Neural cell (in vitro differentiated cells): ENCODE measurements around the gene EPS8. TPM values are rescaled to one million over a fixed set of nuclear protein-coding genes. Genes with fewer than 3 reads are reported as not detected.

ENCODE experiments used
- H2AFZ ChIP-seq: fragments of 200-600, 300-800 bp; sonication (generic), shearing (Covaris generic); 2 replicates; pipeline ENCODE4 v1.6.0; 2014; ENCODE audit warnings: low read depth, mild to moderate bottlenecking, antibody characterized with exemption, low read length, moderate library complexity
- H3F3A ChIP-seq: fragments of 200-600 bp; shearing (Covaris generic); 2 replicates; pipeline ENCODE4 v1.6.1; 2016; ENCODE audit warnings: mild to moderate bottlenecking, moderate library complexity, mixed read lengths, antibody characterized with exemption, low read length; ENCODE audit not compliant: insufficient read depth, poor library complexity, severe bottlenecking
- H3K27ac ChIP-seq: fragments of 200-600, 300-800 bp; sonication (generic), shearing (Covaris generic); 2 replicates; pipeline ENCODE4 v1.5.1; 2014; ENCODE audit warnings: mild to moderate bottlenecking, low read length, moderate library complexity
- H3K27me3 ChIP-seq: fragments of 300-800, 200-600 bp; sonication (generic), shearing (Covaris generic); 2 replicates; pipeline ENCODE4 v1.6.0; 2014; ENCODE audit warnings: mild to moderate bottlenecking, low read depth, low read length, moderate library complexity; ENCODE audit not compliant: insufficient read depth
- H3K36me3 ChIP-seq: fragments of 300-800, 200-600 bp; sonication (generic), shearing (Covaris generic); 2 replicates; pipeline ENCODE4 v1.5.1; 2014; ENCODE audit warnings: mild to moderate bottlenecking, antibody characterized with exemption, low read length, moderate library complexity; ENCODE audit not compliant: insufficient read depth
- H3K4me2 ChIP-seq: fragments of 300-800, 200-600 bp; sonication (generic), shearing (Covaris generic); 2 replicates; pipeline ENCODE4 v1.6.0; 2014; ENCODE audit warnings: mild to moderate bottlenecking, low read length
- H3K4me3 ChIP-seq: fragments of 300-800, 200-600 bp; sonication (generic), shearing (Covaris generic); 2 replicates; pipeline ENCODE4 v1.5.1; 2014; ENCODE audit warnings: mild to moderate bottlenecking, low read length, moderate library complexity
- H3K79me2 ChIP-seq: fragments of 200-600 bp; shearing (Covaris generic); replicated peaks from 2 replicates; pipeline ENCODE4 v1.6.0; 2014; ENCODE audit warnings: mild to moderate bottlenecking, low read length, moderate library complexity; ENCODE audit not compliant: insufficient read depth
- H3K9ac ChIP-seq: fragments of 300-800, 200-600 bp; sonication (generic), shearing (Covaris generic); 2 replicates; pipeline ENCODE4 v1.6.1; 2016; ENCODE audit warnings: mild to moderate bottlenecking, low read length, mixed read lengths
- H3K9me2 ChIP-seq: fragments of 200-600 bp; shearing (Covaris generic); 2 replicates; pipeline ENCODE4 v1.6.1; 2016; ENCODE audit warnings: mild to moderate bottlenecking, low read length, mixed read lengths; ENCODE audit not compliant: insufficient read depth
- H3K9me3 ChIP-seq: fragments of 200-600, 300-800 bp; sonication (generic), shearing (Covaris generic); 2 replicates; pipeline ENCODE4 v1.6.1; 2016; ENCODE audit warnings: mild to moderate bottlenecking, mixed run types, low read length, moderate library complexity, mixed read lengths
- H4K20me1 ChIP-seq: fragments of 200-600 bp; shearing (Covaris generic); 2 replicates; pipeline ENCODE4 v1.6.1; 2016; ENCODE audit warnings: mild to moderate bottlenecking, mixed run types; ENCODE audit not compliant: insufficient read depth
- CTCF ChIP-seq: fragments of 450-650 bp; IDR thresholded peaks from 2 replicates; pipeline ENCODE4 v1.5.1; 2014; ENCODE audit warnings: antibody characterized with exemption, mild to moderate bottlenecking, moderate library complexity; ENCODE audit not compliant: poor library complexity, severe bottlenecking
- EP300 ChIP-seq: fragments of 450-650 bp; conservative IDR thresholded peaks from 2 replicates; pipeline ENCODE4 v1.6.1; 2014; ENCODE audit warnings: antibody characterized with exemption, mild to moderate bottlenecking, moderate library complexity; ENCODE audit not compliant: poor library complexity, severe bottlenecking
- EZH2 ChIP-seq: fragments of 200-600, 300-800 bp; shearing (Covaris generic), sonication (generic); IDR thresholded peaks from 2 replicates; pipeline ENCODE4 v1.6.1; 2014; ENCODE audit warnings: antibody characterized with exemption, low read length, borderline replicate concordance, mild to moderate bottlenecking; ENCODE audit not compliant: insufficient read depth, poor library complexity, severe bottlenecking
- MXI1 ChIP-seq: fragments of 450-650 bp; conservative IDR thresholded peaks from 2 replicates; pipeline ENCODE4 v1.6.1; 2014; ENCODE audit warnings: antibody characterized with exemption, mild to moderate bottlenecking; ENCODE audit not compliant: poor library complexity, severe bottlenecking
- POLR2AphosphoS5 ChIP-seq: IDR thresholded peaks from 2 replicates; pipeline ENCODE4 v1.6.1; 2012
- RAD21 ChIP-seq: fragments of 450-650 bp; conservative IDR thresholded peaks from 2 replicates; pipeline ENCODE4 v1.6.1; 2014; ENCODE audit warnings: antibody characterized with exemption, mild to moderate bottlenecking, moderate library complexity
- SMC3 ChIP-seq: fragments of 450-650 bp; conservative IDR thresholded peaks from 2 replicates; pipeline ENCODE4 v1.6.1; 2014; ENCODE audit warnings: antibody characterized with exemption, mild to moderate bottlenecking, moderate library complexity; ENCODE audit not compliant: poor library complexity
- TAF1 ChIP-seq: IDR thresholded peaks from 2 replicates; pipeline ENCODE4 v1.6.1; 2012; ENCODE audit warnings: low read depth
- polyA plus RNA-seq: library from polyadenylated mRNA; depleted of rRNA; stranded (reverse); fragments of >200 nt; gene quantifications from 2 replicates; pipeline ENCODE4 v1.2.3, GENCODE V29; 2014
- TF ChIP-seq, protein P1 (sequence below): IDR thresholded peaks from 2 replicates; pipeline ENCODE4 v1.6.1; 2012; ENCODE audit warnings: borderline replicate concordance

EPS8 gene
- polyA plus RNA-seq, 1 donor from 2014 or later, result 12.2 TPM

DNA sequence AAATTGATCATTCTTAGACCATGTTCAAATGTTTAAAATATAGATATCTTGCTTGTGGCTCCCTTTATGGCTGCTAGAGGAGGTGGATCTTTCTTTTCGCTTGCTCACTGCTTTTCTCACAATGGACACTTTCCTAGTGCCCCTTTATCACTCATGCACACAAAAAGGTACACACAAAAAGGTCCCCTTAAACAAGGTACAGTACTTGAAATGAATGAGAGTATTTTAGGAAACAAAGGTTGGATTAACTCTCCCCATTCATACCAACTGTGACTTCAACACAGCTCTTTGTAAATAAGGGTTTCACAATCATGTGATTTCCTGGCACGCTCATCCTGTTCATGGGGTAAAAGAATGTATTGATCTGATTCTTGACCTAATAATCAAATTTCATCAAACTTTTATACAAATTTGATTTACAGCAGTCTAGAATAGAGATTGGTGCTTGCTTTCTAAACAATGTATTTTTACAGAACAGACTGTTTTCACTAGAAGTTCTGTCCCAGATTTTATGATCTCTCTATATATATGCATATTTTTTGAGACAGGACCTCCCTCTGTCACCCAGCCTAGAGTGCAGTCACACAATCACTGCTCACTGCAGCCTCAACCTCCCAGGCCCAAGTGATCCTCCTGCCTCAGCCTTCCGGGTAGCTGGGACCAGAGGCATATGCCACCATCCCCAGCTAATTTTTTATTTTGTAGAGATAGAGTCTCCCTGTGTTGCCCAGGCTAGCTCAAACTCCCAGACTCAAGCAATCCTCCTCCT is 34.4 kb upstream of the EPS8 start:
- Histone ChIP-seq H3K4me2 (no peak overlapping the region), H3K9ac (no peak overlapping the region), H3K27ac (no peak overlapping the region), H3K9me2 (no peaks in the 10 kb centered on the region), H3K36me3 (no peaks in the 10 kb centered on the region), H4K20me1 (no peaks in the 10 kb centered on the region), H3K9me3 (no peaks in the 10 kb centered on the region), H3K4me3 (no peak overlapping the region), H3F3A (no peaks in the 10 kb centered on the region), H3K27me3 (no peaks in the 10 kb centered on the region), H3K79me2 (no peaks in the 10 kb centered on the region), H2AFZ (no peak overlapping the region)
- TF ChIP-seq SMC3, result no peak
- TF ChIP-seq, protein P1, sequence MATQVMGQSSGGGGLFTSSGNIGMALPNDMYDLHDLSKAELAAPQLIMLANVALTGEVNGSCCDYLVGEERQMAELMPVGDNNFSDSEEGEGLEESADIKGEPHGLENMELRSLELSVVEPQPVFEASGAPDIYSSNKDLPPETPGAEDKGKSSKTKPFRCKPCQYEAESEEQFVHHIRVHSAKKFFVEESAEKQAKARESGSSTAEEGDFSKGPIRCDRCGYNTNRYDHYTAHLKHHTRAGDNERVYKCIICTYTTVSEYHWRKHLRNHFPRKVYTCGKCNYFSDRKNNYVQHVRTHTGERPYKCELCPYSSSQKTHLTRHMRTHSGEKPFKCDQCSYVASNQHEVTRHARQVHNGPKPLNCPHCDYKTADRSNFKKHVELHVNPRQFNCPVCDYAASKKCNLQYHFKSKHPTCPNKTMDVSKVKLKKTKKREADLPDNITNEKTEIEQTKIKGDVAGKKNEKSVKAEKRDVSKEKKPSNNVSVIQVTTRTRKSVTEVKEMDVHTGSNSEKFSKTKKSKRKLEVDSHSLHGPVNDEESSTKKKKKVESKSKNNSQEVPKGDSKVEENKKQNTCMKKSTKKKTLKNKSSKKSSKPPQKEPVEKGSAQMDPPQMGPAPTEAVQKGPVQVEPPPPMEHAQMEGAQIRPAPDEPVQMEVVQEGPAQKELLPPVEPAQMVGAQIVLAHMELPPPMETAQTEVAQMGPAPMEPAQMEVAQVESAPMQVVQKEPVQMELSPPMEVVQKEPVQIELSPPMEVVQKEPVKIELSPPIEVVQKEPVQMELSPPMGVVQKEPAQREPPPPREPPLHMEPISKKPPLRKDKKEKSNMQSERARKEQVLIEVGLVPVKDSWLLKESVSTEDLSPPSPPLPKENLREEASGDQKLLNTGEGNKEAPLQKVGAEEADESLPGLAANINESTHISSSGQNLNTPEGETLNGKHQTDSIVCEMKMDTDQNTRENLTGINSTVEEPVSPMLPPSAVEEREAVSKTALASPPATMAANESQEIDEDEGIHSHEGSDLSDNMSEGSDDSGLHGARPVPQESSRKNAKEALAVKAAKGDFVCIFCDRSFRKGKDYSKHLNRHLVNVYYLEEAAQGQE, result no peak
- TF ChIP-seq TAF1, result no peak
- TF ChIP-seq EZH2, result no peak
- no peak for TF ChIP-seq MXI1
- TF ChIP-seq RAD21, result no peak
- TF ChIP-seq CTCF, result no peak
- TF ChIP-seq POLR2AphosphoS5, result no peak
- TF ChIP-seq EP300, result no peak

- no peak overlapping the region for H3K4me2 ChIP-seq
- no peak overlapping the region for H3K27ac ChIP-seq
- H3K27me3 ChIP-seq, result no peaks in the 10 kb centered on the region
- no peaks in the 10 kb centered on the region for H3K79me2 ChIP-seq
- no peak overlapping the region for H3K4me3 ChIP-seq
- H3F3A ChIP-seq, result no peaks in the 10 kb centered on the region
- TF ChIP-seq TAF1, result no peak
- no peak for TF ChIP-seq EP300
- TF ChIP-seq MXI1, result no peak
- no peak for TF ChIP-seq CTCF
- TF ChIP-seq, protein P1, result no peak
- no peak for TF ChIP-seq POLR2AphosphoS5
- no peak for TF ChIP-seq RAD21
- no peak for TF ChIP-seq SMC3
- TF ChIP-seq EZH2, result no peak
- no peaks in the 10 kb centered on the region for H3K9me2 ChIP-seq
- no peak overlapping the region for H3K9ac ChIP-seq
- no peak overlapping the region for H2AFZ ChIP-seq
- no peaks in the 10 kb centered on the region for H4K20me1 ChIP-seq
- H3K36me3 ChIP-seq, result no peaks in the 10 kb centered on the region
- H3K9me3 ChIP-seq, result no peaks in the 10 kb centered on the region
These were observed 30.7 kb upstream of the EPS8 start for GRCh38 chr12:15819644-15820437.
